HG03354 (cell line): Measurements from ENCODE around the gene CNNM4.

Source experiments
- ATAC-seq: cut with Tn5 transposase; IDR thresholded peaks from one replicate; pipeline ENCODE4 v1.9.1; 2021; ENCODE audit warnings: mild to moderate bottlenecking; ENCODE audit not compliant: unreplicated experiment, poor library complexity, severe bottlenecking

CNNM4 gene

GRCh38 chr2:96846825-96847224, 86.1 kb downstream of the CNNM4 start:
- ATAC-seq, result no peak

- ATAC-seq, result no peak
Measured at GRCh38 chr2:96847586-96847985, 86.9 kb downstream of the CNNM4 start.

DNA sequence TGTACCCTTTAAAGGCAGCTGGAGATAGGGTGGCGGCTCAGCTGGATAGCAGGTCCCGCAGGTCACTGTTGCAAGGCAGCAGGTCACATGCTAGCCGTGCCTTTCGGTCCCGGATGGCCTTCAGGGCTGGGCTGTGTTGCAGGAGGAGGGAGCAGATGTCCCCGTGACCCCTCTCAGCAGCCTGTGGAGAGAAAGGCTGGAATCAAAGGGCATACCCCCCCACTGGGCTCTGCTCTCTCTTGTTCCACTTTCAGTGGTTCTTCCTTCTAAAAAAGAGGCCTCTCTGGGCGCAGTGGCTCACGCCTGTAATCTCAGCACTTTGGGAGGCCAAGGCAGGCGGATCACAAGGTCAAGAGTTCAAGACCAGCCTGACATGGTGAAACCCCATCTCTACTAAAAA, 87.6 kb downstream of the CNNM4 start:
- no peak for ATAC-seq

- ATAC-seq, result no peak
Measured at GRCh38 chr2:96852667-96853066, 92.0 kb downstream of the CNNM4 start.

- ATAC-seq, result no peak
Measured at GRCh38 chr2:96853321-96853720, 92.6 kb downstream of the CNNM4 start.

DNA sequence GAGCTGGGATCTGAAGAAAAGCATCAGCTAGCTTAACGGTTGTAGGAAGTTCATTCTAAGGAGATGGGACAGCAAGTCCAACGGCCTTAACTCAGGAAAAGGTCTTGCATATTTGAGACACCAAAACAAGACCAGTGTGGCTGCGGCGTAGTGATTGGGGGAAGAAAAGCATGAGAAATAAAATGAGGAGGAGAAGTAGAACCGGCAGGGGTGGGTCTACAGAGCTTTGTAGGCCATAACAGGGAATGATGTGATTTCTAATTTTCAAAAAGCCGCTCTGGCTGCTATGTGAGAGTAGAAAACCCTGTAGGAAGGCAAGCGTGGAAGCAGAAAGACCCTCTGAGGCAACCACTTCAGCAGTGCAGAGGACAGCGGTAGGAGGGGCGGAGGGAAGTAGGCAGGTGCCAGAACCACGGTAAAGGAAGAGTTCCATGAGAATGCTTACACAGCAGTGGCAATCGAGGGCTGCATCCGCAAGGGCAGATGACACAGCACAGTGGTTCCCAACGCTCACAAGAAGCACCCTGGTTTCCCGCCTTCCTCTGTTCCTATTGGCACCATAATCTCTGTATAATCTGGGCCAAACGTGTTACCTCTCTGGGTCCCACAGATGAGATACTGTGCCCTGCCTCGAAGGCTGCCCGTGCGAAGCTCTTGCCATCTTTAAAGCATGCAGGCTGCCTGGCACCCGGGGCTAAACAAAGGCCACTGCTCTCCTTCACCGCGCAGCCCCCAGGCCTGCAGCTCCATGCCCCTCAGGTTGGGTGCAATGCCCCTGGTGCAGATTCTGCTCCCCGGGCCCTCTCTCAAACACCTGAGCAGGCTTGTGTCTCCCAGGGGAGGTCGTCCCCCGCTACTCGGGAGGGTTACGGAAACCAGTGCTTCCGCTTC, 96.3 kb downstream of the CNNM4 start:
- ATAC-seq, result peak; percentile 0

DNA sequence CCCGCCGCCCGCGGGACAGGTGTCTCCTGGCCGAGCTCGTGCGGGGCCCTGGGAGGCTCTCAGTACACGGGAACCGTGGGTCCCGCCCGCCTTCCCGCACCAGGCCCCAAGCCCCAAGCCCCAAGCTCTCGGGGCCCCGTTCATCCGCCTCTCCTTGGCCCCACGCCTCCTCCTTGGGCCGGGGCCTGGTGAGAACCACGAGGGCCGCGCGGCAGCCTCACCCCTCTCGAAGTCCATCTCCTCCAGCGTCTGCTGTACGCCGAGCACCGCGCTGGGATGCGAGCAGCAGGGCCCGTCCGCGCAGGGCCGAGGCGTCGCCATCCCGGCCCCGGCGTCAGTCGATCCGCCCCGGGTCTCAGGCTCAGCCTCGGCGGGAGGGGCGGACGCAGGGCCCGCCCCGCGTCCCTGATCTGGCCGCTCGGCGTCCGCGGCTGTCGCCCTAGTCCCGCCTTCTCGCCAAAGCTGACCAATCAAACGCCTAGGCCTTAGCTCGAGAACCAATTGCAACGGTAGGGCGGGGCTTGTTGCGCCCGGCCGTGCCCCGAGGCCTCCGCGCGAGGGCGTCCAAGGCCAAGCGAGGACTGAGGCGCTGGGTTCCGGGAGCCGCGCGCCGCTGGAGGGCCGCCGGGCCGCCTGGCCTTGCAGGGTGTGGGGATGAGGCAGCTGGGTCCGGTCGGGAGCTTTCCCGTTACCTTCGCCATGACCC, 97.1 kb downstream of the CNNM4 start, which contains the start of gene ANKRD39:
ANKRD39 (minus strand) TSS at position 350 of the 706 bp plus-strand sequence; CDS start at position 321, 29 bp downstream.
- peak; percentile 91 for ATAC-seq

GRCh38 chr2:96859099-96859649, 98.5 kb downstream of the CNNM4 start:
- no peak for ATAC-seq

DNA sequence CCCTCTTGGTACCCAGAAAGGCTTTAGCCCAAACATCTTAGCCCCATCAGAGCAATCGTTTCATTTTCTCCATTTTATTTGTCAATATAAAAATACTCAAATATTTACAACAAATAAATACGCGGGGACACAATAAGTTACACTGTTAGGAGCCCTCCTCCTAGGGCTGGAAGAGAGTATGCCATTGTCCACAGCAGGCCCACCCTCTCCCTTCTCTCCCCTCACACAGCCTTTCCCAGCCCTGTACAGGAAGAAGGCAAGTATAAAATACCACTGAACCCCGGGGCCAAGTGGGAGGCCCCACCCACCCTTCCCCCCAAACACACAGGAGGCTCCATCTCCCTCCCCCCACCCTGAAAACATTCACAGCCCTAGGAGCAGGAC, 99.0 kb downstream of the CNNM4 start:
- ATAC-seq, result no peak

DNA sequence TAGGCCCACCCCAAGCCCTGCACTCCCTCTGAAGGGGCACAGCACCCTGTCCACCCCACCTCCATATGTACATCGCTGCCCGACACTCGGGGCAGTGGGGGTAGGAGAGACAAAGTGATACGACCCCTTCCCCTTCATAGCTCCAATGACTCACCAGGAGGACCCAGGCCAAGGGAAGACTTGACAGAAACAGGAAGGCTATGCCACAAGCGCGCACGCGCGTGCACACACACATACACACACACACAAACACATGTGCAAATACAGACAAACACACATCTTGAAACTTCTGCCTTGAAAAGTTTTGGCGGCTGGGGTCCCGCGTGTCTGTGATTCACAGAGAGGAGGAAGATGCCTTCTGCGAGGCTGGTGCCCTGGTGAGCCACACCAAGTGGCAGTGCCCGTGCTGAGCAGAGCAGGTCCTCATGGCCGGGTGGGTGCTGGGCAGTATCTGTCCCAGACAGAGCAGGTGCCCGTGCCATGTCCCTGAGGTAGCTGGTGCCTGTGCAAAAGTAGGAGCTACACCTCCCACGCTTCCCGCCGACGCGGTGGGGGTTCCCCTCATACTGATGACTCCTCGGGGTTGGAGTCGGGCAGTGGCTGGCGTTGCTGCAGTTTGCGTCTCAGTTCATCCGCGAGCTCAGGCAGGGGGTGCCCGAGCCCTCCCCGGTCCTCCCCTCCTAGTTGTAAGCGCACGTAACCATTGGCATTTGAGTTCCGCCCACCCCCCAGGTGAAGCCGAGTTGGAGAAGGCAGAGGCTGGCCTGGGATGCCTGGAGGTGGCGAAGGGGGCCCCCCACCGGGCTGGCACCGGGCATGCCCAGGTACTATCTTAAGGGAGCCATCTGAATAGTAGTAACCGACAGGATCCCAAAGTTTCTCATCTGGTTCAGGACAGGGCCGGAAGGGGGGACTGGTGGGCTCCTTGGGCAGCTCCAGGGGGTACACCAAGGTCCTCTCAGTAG, 99.6 kb downstream of the CNNM4 start:
- ATAC-seq, result no peak

GRCh38 chr2:96861074-96861473, 100.4 kb downstream of the CNNM4 start:
- ATAC-seq, result no peak
